T follicular helper cell (primary cell): ENCODE data around the gene UTF1.
A peak's percentile ranks its signal among the peaks of the same experiment; 100 is the strongest.

Experiments used
- DNase-seq: peaks from one replicate; pipeline ENCODE4 v3.0.0-alpha.2; 2020; ENCODE audit warnings: low read depth

The UTF1 gene

GRCh38 chr10:133247681-133248333, 17.8 kb downstream of the UTF1 start:
- no peak for DNase-seq

- DNase-seq, result no peak
Observed at GRCh38 chr10:133248334-133248715, 18.3 kb downstream of the UTF1 start.

- no peak for DNase-seq
Observed at GRCh38 chr10:133249094-133249780, 19.2 kb downstream of the UTF1 start.

GRCh38 chr10:133249975-133250754, 20.1 kb downstream of the UTF1 start:
- no peak for DNase-seq

GRCh38 chr10:133251388-133252222, 21.6 kb downstream of the UTF1 start:
- DNase-seq, result no peak

- no peak for DNase-seq
Observed at GRCh38 chr10:133252223-133252552, 22.2 kb downstream of the UTF1 start.

- no peak for DNase-seq
Observed at GRCh38 chr10:133253361-133253955, 23.4 kb downstream of the UTF1 start.

- DNase-seq, result no peak
Observed at GRCh38 chr10:133254421-133255120, 24.6 kb downstream of the UTF1 start.

- DNase-seq, result no peak
Observed at GRCh38 chr10:133255323-133255722, 25.3 kb downstream of the UTF1 start.

- no peak for DNase-seq
Observed at GRCh38 chr10:133257489-133258065, 27.6 kb downstream of the UTF1 start.

- no peak for DNase-seq
Observed at GRCh38 chr10:133258066-133258817, 28.2 kb downstream of the UTF1 start.

- DNase-seq, result peak; percentile 78
Observed at GRCh38 chr10:133258818-133259601, 29.0 kb downstream of the UTF1 start.

- DNase-seq, result no peak
Observed at GRCh38 chr10:133259602-133259989, 29.6 kb downstream of the UTF1 start.

- DNase-seq, result peak; percentile 47
Observed at GRCh38 chr10:133260895-133261725, 31.1 kb downstream of the UTF1 start.

GRCh38 chr10:133261726-133262325, 31.8 kb downstream of the UTF1 start:
- peak; percentile 79 for DNase-seq

GRCh38 chr10:133262696-133263095, 32.7 kb downstream of the UTF1 start:
- no peak for DNase-seq

GRCh38 chr10:133263674-133264073, 33.7 kb downstream of the UTF1 start:
- DNase-seq, result no peak

GRCh38 chr10:133264461-133264860, 34.4 kb downstream of the UTF1 start:
- DNase-seq, result no peak
